H9 (cell line): ENCODE results near the gene CHST15. TPM values are rescaled to one million over a fixed set of nuclear protein-coding genes. Genes with fewer than 3 reads are reported as not detected.

Experiments used
- DNase-seq: peaks from one replicate; pipeline ENCODE4 v3.0.0-alpha.2; 2017
- H2AFZ ChIP-seq: one replicate; pipeline ENCODE4 v1.6.1; 2013; ENCODE audit warnings: mild to moderate bottlenecking, low read length, control low read depth, moderate library complexity
- H2AK5ac ChIP-seq: 2 replicates; pipeline ENCODE4 v1.6.1; 2013; ENCODE audit warnings: low read length, control low read depth, mixed read lengths; ENCODE audit not compliant: insufficient read length
- H2BK120ac ChIP-seq: one replicate; pipeline ENCODE4 v1.6.1; 2013; ENCODE audit warnings: low read depth, mild to moderate bottlenecking, low read length, control low read depth, inconsistent platforms; ENCODE audit not compliant: poor library complexity, severe bottlenecking
- H2BK12ac ChIP-seq: 2 replicates; pipeline ENCODE4 v1.6.1; 2013; ENCODE audit warnings: low read length, control low read depth, mixed read lengths, low read depth; ENCODE audit not compliant: insufficient read length
- H2BK15ac ChIP-seq: 2 replicates; pipeline ENCODE4 v1.6.1; 2013; ENCODE audit warnings: low read depth, low read length, control low read depth
- H2BK20ac ChIP-seq: one replicate; pipeline ENCODE4 v1.6.1; 2013; ENCODE audit warnings: low read depth, mild to moderate bottlenecking, low read length, control low read depth, inconsistent platforms; ENCODE audit not compliant: poor library complexity, severe bottlenecking
- H2BK5ac ChIP-seq: 2 replicates; pipeline ENCODE4 v1.6.1; 2013; ENCODE audit warnings: low read length, control low read depth, mixed read lengths; ENCODE audit not compliant: insufficient read length
- H3K14ac ChIP-seq: 2 replicates; pipeline ENCODE4 v1.6.1; 2013; ENCODE audit warnings: low read length, control low read depth; ENCODE audit not compliant: insufficient read depth
- H3K18ac ChIP-seq: 2 replicates; pipeline ENCODE4 v1.6.1; 2013; ENCODE audit warnings: low read depth, mild to moderate bottlenecking, mixed read lengths, low read length, control low read depth; ENCODE audit not compliant: insufficient read length
- H3K23ac ChIP-seq: 2 replicates; pipeline ENCODE4 v1.6.1; 2013; ENCODE audit warnings: low read length, control low read depth, mixed read lengths, low read depth; ENCODE audit not compliant: insufficient read length
- H3K23me2 ChIP-seq: 2 replicates; pipeline ENCODE4 v1.6.1; 2013; ENCODE audit warnings: low read depth, mild to moderate bottlenecking, mixed read lengths, low read length, control low read depth; ENCODE audit not compliant: insufficient read length, poor library complexity, severe bottlenecking
- H3K27ac ChIP-seq: 2 replicates; pipeline ENCODE4 v1.5.1; 2013; ENCODE audit warnings: low read length, control low read depth, mixed read lengths, low read depth; ENCODE audit not compliant: insufficient read length
- H3K27me3 ChIP-seq: 2 replicates; pipeline ENCODE4 v1.6.1; 2013; ENCODE audit warnings: low read length, control low read depth, inconsistent platforms; ENCODE audit not compliant: insufficient read depth
- H3K4ac ChIP-seq: 2 replicates; pipeline ENCODE4 v1.6.1; 2013; ENCODE audit warnings: low read depth, mild to moderate bottlenecking, control low read depth, inconsistent platforms, low read length, moderate library complexity
- H3K4me1 ChIP-seq: 2 replicates; pipeline ENCODE4 v1.6.1; 2013; ENCODE audit warnings: low read length, control low read depth, inconsistent platforms; ENCODE audit not compliant: insufficient read depth
- H3K4me2 ChIP-seq: 2 replicates; pipeline ENCODE4 v1.6.1; 2013; ENCODE audit warnings: low read length, control low read depth, mixed read lengths; ENCODE audit not compliant: insufficient read length, insufficient read depth
- H3K56ac ChIP-seq: 2 replicates; pipeline ENCODE4 v1.6.1; 2013; ENCODE audit warnings: low read depth, mild to moderate bottlenecking, mixed read lengths, low read length, control low read depth; ENCODE audit not compliant: insufficient read length
- H3K79me1 ChIP-seq: 2 replicates; pipeline ENCODE4 v1.6.1; 2013; ENCODE audit warnings: low read depth, mild to moderate bottlenecking, moderate library complexity, low read length, control low read depth, inconsistent platforms; ENCODE audit not compliant: insufficient read depth, poor library complexity, severe bottlenecking
- H3K79me2 ChIP-seq: 2 replicates; pipeline ENCODE4 v1.6.1; 2013; ENCODE audit warnings: low read length, control low read depth, inconsistent platforms; ENCODE audit not compliant: insufficient read depth
- H3K9ac ChIP-seq: 2 replicates; pipeline ENCODE4 v1.6.1; 2013; ENCODE audit warnings: low read length, control low read depth, mixed read lengths; ENCODE audit not compliant: insufficient read length; ENCODE audit errors: extremely low read depth
- H3K9me3 ChIP-seq: one replicate; pipeline ENCODE4 v1.6.1; 2013; ENCODE audit warnings: low read depth, low read length, inconsistent platforms; ENCODE audit not compliant: control insufficient read depth
- H3T11ph ChIP-seq: one replicate; pipeline ENCODE4 v1.6.1; 2013; ENCODE audit warnings: mild to moderate bottlenecking, low read length, control low read depth, inconsistent platforms
- H4K20me1 ChIP-seq: one replicate; pipeline ENCODE4 v1.6.1; 2013; ENCODE audit not compliant: control insufficient read depth, insufficient read length, insufficient read depth
- H4K5ac ChIP-seq: 2 replicates; pipeline ENCODE4 v1.6.1; 2013; ENCODE audit warnings: low read depth, mild to moderate bottlenecking, mixed read lengths, low read length, control low read depth; ENCODE audit not compliant: insufficient read length
- H4K8ac ChIP-seq: replicated peaks from 2 replicates; pipeline ENCODE4 v1.6.1; 2013; ENCODE audit warnings: low read length, control low read depth, mixed read lengths, low read depth; ENCODE audit not compliant: insufficient read length
- H4K91ac ChIP-seq: 2 replicates; pipeline ENCODE4 v1.6.1; 2013; ENCODE audit warnings: low read depth, mild to moderate bottlenecking, moderate library complexity, mixed read lengths, low read length, control low read depth; ENCODE audit not compliant: insufficient read length
- H3K27ac Mint-ChIP-seq, 3 experiments: 2 replicates in 2 of 3; 3 replicates in 1 of 3; pipeline ENCODE4 v1.8.0; 2020 to 2021; ENCODE audit warnings: mixed read lengths in 3 of 3, mild to moderate bottlenecking in 1 of 3, moderate library complexity in 1 of 3
- H3K27me3 Mint-ChIP-seq: 2 replicates; pipeline ENCODE4 v1.8.0; 2021; ENCODE audit warnings: low read depth, mild to moderate bottlenecking, moderate library complexity, mixed read lengths
- H3K36me3 Mint-ChIP-seq, 3 experiments: 2 replicates in 2 of 3; 3 replicates in 1 of 3; pipeline ENCODE4 v1.8.0; 2020 to 2021; ENCODE audit warnings: low read depth in 3 of 3, mixed read lengths in 3 of 3; ENCODE audit not compliant: insufficient read depth in 1 of 3
- H3K4me1 Mint-ChIP-seq, 2 experiments: 2 replicates each; pipeline ENCODE4 v1.8.0; 2020; ENCODE audit warnings: mixed read lengths in 2 of 2
- H3K4me3 Mint-ChIP-seq, 2 experiments: 2 replicates in 1 of 2; 3 replicates in 1 of 2; pipeline ENCODE4 v1.8.0; 2020 to 2021; ENCODE audit warnings: mild to moderate bottlenecking in 2 of 2, mixed read lengths in 2 of 2, moderate library complexity in 1 of 2
- H3K9me3 Mint-ChIP-seq, 2 experiments: 2 replicates in 1 of 2; 3 replicates in 1 of 2; pipeline ENCODE4 v1.8.0; 2020; ENCODE audit warnings: mild to moderate bottlenecking in 2 of 2, mixed read lengths in 2 of 2, moderate library complexity in 1 of 2
- WGBS: extraction: QIAGEN DNeasy Blood & Tissue Kit; methylation state at CpG from one replicate; pipeline ENCODE4 v1.1.7; 2013; ENCODE audit warnings: missing lambda C conversion rate, low lambda C conversion rate, mixed read lengths; ENCODE audit not compliant: insufficient read length; ENCODE audit errors: extremely low coverage; 5-methylcytosine and 5-hydroxymethylcytosine counted together
- total RNA-seq: library from RNA; stranded (reverse); gene quantifications from 2 replicates; pipeline ENCODE4 v1.2.1, GENCODE V29; 2021
- TF ChIP-seq, protein P1 (sequence below): fragments of 200-600 bp; sonication (generic); conservative IDR thresholded peaks from 3 replicates; pipeline ENCODE4 v1.8.0; 2021; ENCODE audit warnings: antibody characterized with exemption, mild to moderate bottlenecking

Gene CHST15
- total RNA-seq, 1 experiment from 2014 or later: 8.7 TPM

DNA sequence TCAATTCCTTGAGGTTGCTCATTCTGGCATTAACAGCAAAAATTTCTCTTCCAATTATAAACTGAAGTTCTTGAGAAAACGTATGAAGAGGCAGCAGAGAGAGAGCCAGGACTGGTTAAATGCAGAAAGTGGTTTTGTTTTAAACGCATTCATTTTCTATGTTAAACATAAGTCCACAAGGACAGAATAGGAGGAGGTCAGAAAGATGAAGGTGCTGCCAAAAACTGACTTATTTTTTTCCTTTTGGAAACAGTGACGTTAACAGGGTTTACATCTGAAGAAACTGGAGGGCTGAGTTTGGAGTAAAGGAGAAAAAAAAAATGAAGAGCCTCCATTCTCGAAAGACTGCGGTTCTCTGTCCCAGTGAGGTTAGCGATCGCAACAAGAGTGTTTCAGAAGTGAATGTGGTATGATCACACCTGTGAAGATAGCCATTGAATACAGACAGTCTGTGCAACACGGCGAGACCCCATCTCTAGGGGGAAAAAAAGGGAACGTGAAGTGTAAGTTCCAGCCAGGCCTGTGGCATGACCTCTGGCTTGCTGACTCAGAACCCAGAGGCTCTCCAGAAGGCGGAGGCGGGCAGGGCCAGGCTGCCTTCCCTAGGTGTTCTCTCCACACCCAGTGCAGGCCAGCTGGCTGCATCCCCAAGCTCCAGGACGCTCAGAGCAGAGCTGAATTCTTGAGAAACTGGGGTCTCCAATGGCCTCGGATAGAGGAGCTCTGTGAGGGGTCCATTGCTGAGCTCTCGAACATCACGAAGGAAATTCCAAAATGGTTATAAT lies 84.0 kb downstream of the CHST15 start:
- DNase-seq: no peak
- H2AK5ac ChIP-seq: no peak overlapping the region
- H4K20me1 ChIP-seq: no peaks in the 10 kb centered on the region
- no peaks in the 10 kb centered on the region for H3K79me1 ChIP-seq
- no peak overlapping the region for H3K23ac ChIP-seq
- no peak overlapping the region for H3K56ac ChIP-seq
- no CpG with 5 or more reads among the region's 16 CpGs for WGBS
- no peak overlapping the region for H3K4ac ChIP-seq
- H2BK12ac ChIP-seq: no peak overlapping the region
- no peak overlapping the region for H3K27ac Mint-ChIP-seq
- no peaks in the 10 kb centered on the region for H3K79me2 ChIP-seq
- no peaks in the 10 kb centered on the region for H3K9me3 ChIP-seq
- no peaks in the 10 kb centered on the region for H3K23me2 ChIP-seq
- peaks cover 9 to 13% of the 10 kb centered on the region in 2 experiments; a peak in 4 of 5 replicates for H3K9me3 Mint-ChIP-seq
- no peak overlapping the region for H4K91ac ChIP-seq
- H3K36me3 Mint-ChIP-seq: peaks cover 30 to 39% (median 30%) of the 10 kb centered on the region in 3 experiments
- H3K27me3 ChIP-seq: no peaks in the 10 kb centered on the region
- no peak overlapping the region for H2BK20ac ChIP-seq
- H3K27me3 Mint-ChIP-seq: peaks cover 2% of the 10 kb centered on the region
- H3K4me3 Mint-ChIP-seq: no peak overlapping the region
- no peak overlapping the region for H3K14ac ChIP-seq
- H2BK15ac ChIP-seq: no peak overlapping the region
- no peak overlapping the region for H3K9ac ChIP-seq
- no peak overlapping the region for H3K18ac ChIP-seq
- H2BK5ac ChIP-seq: no peak overlapping the region
- H4K8ac ChIP-seq: no peak overlapping the region
- H2AFZ ChIP-seq: no peak overlapping the region
- TF ChIP-seq, protein P1, sequence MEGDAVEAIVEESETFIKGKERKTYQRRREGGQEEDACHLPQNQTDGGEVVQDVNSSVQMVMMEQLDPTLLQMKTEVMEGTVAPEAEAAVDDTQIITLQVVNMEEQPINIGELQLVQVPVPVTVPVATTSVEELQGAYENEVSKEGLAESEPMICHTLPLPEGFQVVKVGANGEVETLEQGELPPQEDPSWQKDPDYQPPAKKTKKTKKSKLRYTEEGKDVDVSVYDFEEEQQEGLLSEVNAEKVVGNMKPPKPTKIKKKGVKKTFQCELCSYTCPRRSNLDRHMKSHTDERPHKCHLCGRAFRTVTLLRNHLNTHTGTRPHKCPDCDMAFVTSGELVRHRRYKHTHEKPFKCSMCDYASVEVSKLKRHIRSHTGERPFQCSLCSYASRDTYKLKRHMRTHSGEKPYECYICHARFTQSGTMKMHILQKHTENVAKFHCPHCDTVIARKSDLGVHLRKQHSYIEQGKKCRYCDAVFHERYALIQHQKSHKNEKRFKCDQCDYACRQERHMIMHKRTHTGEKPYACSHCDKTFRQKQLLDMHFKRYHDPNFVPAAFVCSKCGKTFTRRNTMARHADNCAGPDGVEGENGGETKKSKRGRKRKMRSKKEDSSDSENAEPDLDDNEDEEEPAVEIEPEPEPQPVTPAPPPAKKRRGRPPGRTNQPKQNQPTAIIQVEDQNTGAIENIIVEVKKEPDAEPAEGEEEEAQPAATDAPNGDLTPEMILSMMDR: no peak
- H3T11ph ChIP-seq: no peak overlapping the region
- no peak overlapping the region for H3K27ac ChIP-seq
- no peak overlapping the region for H2BK120ac ChIP-seq
- H3K4me1 Mint-ChIP-seq: peaks cover 12 to 25% of the 10 kb centered on the region in 2 experiments
- H3K4me1 ChIP-seq: no peaks in the 10 kb centered on the region
- H3K4me2 ChIP-seq: no peak overlapping the region
- no peak overlapping the region for H4K5ac ChIP-seq
